Pons (tissue), 1 donor: ENCODE measurements around the gene SECTM1.

Source experiments
- DNase-seq: peaks from one replicate; pipeline ENCODE4 v3.0.0-alpha.2; 2016; ENCODE audit warnings: low spot score

The SECTM1 gene

GRCh38 chr17:82299452-82299851 lies 34.1 kb downstream of the SECTM1 start:
- DNase-seq, result no peak

GRCh38 chr17:82298538-82299421 lies 34.8 kb downstream of the SECTM1 start:
- DNase-seq, result no peak

GRCh38 chr17:82297714-82298537 lies 35.6 kb downstream of the SECTM1 start:
- DNase-seq, result peak; percentile 76

- peak; percentile 46 for DNase-seq
Observed at GRCh38 chr17:82297280-82297713, 36.3 kb downstream of the SECTM1 start.

- DNase-seq, result no peak
Observed at GRCh38 chr17:82296511-82297279, 36.9 kb downstream of the SECTM1 start.

GRCh38 chr17:82295472-82295814 lies 38.1 kb downstream of the SECTM1 start:
- no peak for DNase-seq

- no peak for DNase-seq
Observed at GRCh38 chr17:82294064-82294773, 39.3 kb downstream of the SECTM1 start.

GRCh38 chr17:82292251-82293154 lies 41.1 kb downstream of the SECTM1 start:
- peak; percentile 98 for DNase-seq

GRCh38 chr17:82291582-82292250 lies 41.9 kb downstream of the SECTM1 start:
- no peak for DNase-seq

GRCh38 chr17:82287868-82288801 lies 45.4 kb downstream of the SECTM1 start:
- DNase-seq, result no peak

- no peak for DNase-seq
Observed at GRCh38 chr17:82287013-82287867, 46.3 kb downstream of the SECTM1 start.

GRCh38 chr17:82285141-82285540 lies 48.4 kb downstream of the SECTM1 start:
- no peak for DNase-seq

GRCh38 chr17:82283208-82283749 lies 50.3 kb downstream of the SECTM1 start:
- no peak for DNase-seq

GRCh38 chr17:82282239-82283207 lies 51.0 kb downstream of the SECTM1 start:
- DNase-seq, result no peak

- no peak for DNase-seq
Observed at GRCh38 chr17:82281502-82282238, 51.9 kb downstream of the SECTM1 start.

- DNase-seq, result no peak
Observed at GRCh38 chr17:82281076-82281475, 52.5 kb downstream of the SECTM1 start.
